HG03565 (cell line): ENCODE data around the gene CIDEA.

ENCODE experiments used
- ATAC-seq: cut with Tn5 transposase; IDR thresholded peaks from one replicate; pipeline ENCODE4 v1.9.1; 2021; ENCODE audit warnings: mild to moderate bottlenecking, moderate library complexity; ENCODE audit not compliant: unreplicated experiment

The CIDEA gene

DNA sequence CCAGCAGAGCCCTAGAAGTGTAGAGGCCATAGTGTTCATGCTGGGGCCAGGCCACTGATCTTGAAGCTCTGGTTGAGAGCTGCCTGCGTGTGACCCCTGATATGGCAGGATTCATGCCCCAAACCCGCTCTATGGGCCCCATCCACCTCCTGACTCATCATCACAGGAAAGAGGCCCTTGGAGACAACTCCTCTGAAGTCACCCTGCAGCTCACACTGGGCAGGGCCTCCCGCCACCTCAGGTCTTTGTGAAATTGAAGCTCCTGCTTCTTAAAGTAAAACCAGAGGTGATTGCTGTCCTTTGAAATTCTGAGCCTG, 41.9 kb downstream of the CIDEA start:
- ATAC-seq, result no peak

DNA sequence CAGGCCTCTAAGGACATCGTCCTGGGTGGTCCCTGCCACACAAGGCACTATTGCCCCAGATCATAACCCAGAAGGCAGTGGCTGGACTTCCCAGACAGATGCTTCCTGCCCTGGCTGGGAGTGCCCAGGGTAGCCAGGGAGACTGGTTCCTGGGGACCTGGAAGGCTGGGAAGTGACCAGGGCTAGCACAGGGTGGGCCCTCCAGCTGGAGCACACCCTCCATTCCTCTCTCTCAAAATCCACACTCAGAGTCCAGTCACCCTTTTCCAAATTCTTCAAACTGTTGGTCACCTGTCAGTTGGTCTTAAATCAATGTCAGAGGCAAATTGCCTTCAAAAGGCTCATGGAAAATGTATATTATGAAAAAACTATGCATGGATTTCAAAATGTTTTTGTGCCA, 42.3 kb downstream of the CIDEA start:
- no peak for ATAC-seq

DNA sequence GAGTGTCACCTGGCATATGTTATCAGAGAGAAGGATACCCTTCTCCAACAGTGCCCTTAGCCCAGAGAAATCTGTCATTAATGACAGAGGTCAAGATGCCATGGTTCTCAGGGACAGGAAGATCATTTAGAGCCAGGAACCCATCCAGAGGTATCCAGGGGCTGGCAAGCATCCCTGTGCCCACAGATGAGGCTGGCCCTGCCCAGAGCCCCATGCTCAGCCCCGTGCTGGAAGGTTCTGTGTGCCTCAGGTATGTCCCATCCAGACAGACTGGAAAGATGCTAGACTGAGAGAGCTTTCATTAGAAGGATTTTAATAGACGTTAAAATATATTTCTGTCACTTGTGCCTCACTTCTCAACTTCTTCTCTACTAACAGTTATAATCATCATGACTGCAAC, 45.7 kb downstream of the CIDEA start:
- no peak for ATAC-seq

DNA sequence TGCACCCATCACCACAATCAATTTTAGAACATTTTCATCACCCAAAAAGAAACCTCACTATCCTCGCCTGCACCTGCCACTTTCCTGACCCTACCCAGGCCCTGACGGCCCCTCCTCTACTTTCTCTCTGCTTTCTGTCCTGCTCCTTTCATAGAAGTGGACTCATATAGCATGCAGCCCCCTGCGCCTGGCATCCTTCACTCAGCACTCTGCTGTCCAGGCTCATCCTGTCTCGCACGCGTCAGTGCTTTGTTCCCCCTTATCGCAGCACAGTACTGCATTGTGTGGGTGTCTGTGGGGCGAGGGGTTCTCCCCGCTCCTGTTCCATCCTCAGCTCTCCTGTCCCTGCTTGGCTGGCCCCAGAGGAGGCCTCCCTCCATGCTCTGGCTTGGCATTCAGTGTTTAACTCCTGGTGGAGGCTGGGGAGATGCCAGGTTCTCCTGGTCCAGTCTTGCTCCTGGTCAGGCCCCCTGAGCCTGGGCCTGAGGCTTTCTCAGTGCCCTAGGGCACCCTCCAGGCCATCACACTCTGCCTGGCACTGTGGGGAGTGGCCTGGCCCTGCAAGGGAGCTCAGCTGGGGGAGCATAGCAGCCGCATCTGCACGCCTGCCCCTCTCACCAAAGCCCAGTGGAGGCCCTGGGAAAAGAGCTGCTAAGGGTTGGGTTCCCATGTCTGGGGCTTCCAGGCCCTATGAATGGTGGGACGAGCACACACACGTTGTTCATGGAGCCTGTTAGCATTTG, 47.3 kb downstream of the CIDEA start:
- ATAC-seq, result no peak

DNA sequence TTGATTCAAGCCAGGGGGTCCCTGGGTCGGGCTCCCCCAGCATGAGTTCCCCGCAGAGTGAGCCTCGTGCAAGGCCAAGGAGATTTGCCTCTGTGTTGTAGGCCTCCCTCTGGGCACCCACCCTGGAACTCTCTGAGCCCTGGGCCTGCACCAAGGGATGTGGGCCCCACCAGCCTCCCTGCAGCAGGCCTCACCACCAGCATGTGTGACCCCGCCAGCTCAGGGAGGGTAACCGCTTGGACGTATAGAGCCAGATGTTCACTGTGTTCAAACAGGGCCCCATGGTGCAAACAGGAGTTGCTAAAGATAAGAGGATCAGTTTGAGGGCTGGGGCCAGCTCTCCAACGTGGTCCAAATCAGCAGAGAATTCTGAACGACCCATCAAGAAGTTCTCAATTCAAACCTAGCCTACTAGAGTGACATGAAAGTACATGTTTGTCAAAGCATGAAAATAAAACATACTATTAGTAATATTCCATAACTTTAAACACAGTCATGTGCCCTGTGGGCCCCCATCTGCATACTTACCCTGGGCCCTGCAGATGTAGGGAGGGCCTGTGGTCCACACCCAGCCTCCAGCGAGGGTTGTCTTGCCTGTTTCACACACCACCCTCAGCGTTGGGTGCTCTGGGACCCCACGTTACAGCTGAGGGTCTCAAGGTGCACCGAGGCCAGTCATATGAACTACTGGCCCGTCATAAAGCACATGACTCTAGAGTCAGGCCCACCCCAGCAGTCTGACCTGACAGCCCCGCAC, 48.4 kb downstream of the CIDEA start:
- ATAC-seq, result no peak

DNA sequence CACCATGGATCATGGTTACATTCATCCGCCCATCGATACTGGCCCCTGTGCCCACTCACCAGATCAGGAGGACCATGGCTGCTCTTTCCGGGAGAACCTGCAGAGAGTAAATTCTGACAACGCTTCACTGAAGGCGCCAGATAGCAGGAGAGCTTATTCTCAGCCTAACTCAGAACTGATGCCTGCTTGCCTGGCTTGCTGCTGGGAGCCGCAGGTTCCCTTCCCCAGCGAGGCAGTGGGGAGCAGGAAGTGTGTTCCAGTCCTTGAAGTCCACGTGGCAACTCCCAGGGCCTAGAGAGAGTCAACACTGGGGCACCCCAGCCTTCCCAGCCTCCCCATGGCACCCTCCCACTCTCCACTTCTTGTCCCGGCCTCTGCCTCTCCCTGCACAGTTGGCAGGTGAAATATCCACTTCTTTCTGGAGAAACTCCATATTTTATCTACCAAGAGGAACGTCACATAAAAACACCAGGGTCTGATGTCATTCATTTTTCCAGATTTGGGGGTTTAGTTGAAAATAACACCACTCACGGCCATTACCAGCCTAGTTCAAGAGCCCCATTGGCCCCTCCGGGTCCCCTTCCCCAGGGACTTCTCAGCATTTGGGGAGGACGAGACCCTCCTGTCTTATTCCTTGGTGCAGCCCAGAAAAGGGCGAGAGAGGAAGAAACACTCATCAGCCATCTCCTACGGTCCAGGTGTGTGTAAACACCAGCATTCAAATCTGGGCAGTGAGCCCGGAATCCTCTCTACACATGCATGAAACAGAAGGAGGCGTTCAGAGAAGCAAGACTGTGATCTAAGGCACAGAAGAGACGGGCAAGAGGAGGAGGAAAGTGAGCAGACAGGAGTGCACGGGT, 50.4 kb downstream of the CIDEA start:
- ATAC-seq, result no peak

DNA sequence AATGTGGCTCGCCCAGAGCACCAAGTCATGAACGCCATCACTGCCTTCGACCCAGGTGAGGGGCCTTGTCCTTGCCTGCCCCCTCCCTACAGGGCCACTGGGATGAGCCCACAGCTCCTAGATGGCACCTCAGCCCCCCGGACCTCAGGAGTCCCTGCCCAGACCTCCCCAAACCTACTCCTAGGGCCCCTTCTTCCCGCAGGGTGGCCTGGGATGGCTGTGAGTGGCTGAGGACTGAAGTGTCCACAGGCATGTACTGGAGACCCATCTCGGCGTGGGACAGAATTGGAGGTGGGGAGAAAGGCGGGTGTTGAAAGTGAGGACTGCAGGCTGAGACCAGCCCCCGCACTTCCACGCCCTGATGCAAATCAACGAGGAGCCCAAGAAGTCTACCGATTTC, 51.0 kb downstream of the CIDEA start:
- no peak for ATAC-seq

DNA sequence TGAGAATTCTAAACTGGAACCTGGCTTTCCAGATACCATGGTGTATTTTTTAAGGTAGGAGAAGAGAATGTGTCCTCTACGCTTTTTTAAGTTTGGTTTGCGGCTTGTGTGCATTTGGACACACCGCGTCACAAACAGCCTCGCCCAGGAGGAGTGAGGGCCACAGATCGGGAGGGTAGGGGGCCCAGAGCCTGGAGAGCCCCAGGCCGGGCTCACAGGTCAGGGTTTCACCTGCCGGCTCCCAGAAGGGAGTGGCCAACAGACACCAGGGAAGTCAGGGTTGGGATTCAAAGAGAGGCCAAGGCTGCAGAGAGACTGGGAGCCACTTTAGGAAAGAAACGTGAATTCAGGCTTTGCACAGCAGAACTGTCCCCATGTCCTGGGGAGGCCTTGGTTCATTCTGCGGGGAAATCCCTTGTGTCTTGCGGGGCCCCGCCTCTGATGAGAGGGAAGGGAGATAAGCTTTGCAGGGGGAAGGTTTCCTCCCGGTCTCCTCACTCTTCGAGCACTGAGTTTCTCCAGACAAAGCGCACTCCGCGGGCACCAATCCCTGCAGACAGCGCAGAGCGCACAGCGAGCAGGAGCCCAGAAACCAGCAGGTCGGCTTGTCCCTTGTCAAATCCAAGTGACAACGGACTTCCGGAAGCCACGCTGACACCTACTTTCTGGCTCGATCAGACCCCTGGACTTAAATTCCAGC, 51.9 kb downstream of the CIDEA start:
- no peak for ATAC-seq

DNA sequence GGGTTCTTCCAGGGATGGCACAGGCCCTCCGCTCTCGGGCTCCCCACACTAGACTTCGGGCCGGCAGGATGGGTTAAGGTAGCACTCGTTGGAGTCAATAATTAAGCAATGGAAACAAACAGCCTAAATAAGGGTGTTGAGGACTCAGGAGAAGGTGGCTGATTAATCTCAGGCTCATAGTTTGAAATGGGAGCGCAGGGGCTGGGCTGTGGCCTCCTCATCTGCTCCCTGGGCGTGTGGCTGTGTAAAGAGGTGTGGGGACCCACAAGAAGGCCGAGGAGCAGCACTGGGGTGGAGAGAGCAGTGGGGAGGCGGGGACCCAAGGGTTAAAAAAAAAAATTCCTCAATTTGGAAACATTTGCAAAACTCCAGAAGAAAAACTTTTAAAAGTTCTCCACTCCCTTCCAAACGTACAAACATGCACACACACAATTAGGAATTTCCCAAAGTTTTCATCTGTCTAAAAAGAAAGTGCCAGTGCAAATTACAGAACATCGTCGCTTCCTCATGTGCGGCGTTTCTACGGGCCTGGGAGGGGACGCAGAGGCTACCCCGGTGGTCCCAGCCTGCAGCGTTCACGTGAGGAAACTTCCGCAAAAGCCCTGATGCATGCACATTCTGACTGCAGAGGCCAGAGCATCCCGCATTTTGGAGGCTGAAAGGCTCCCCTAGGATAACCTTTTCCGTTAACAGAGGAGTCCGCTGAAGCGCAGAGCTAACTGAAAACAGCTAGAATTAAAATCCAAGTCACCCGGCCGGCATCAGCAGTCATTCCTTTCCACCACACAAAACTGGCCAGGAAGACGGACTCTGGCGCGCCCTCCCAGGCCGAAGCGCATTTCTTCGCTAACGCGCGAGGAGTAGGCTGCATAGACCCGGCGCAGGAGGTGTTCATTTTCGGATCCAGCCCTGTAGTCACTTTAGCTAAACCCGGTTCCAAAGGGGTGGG, 52.9 kb downstream of the CIDEA start:
- no peak for ATAC-seq

DNA sequence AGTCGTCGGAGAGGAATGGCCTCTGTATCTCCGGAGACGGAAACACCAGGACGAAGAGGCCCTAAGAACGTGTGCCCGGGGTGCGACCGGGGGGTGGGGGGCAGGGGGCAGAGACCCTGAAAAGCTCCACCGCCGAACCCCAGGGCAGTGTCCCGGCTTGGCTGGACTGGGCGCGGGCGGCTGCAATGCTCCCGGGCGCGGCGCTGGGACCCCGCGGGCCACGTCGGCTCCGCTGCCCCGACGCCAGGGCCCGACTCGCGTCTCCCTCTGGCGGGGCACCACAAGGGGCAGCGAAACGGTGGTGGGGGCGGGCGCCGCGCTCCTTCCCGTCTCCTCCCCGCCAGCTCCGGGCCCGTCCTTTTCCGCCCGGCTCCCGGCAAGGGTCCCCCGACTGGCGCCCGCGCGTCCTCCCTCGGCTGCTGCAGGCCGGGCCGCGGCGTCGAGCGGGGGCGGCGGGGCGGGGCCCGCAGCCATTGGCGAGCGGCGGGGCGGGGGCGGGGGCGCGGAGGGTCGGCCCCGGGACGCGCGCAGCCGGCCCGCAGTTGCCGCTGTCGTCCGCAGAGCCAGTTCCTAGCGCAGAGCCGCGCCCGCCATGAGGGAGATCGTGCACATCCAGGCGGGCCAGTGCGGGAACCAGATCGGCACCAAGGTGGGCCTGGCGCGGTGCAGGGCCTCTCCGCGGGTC, 53.7 kb downstream of the CIDEA start, which contains the start of gene TUBB6:
Gene TUBB6 (plus strand): TSS at position 541 of the 685 bp plus-strand sequence. CDS start 52 bp downstream, at position 593.
- peak; percentile 38 for ATAC-seq

DNA sequence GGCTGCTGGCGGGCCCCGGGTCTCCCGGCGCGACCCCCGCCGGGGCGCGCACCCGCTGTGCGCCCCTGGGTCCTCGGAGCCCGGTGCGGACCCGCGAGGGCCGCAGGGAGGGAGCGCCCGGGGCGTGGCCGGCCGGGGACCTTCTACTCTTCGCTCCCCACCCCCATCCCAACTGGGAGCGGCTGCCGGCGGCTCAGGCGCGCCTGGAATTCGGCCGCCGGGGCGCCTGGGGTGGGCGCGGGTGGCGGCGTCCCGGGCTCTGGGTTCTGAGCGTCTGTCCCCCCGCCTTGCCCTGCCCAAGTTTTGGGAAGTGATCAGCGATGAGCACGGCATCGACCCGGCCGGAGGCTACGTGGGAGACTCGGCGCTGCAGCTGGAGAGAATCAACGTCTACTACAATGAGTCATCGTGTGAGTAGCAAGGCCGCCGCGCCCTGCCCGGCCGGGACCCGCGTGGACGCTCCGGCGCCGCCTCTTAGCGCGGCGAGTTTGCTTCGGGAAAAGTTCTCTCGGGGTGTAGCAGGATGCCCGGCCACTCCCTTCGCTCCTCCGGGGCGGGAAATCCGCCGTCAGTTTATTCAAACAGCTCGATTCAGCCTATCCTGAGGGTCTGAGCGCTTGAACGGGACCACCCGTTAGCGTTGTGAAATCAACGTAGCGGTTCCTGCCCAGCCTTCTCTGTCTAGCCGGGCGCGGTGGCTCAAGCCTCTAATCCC, 54.4 kb downstream of the CIDEA start:
- peak; percentile 49 for ATAC-seq

DNA sequence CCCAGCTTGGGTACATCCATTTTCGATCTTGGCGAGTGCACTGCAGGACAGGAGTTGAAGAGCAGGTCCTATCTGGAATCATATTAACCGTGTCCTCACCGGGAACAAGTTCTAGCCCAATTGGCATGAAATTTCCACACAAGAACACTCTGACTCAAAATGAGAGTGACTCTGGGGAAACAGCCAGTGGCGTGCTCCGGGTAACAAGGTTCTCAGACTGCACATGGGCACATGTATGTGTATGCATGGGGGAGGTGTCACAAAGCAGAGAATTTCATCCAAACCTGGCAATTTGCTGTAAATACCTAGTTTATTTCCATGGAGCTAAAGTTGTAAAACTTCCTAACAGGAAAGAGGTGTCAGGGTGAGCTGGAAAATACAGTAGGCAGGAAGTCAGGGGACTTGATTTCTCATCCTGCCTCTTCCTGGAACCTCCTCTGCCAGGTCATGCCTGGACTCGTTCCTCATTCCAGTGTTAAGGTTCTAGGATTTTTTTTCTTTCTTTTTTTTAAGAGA, 55.6 kb downstream of the CIDEA start:
- no peak for ATAC-seq

DNA sequence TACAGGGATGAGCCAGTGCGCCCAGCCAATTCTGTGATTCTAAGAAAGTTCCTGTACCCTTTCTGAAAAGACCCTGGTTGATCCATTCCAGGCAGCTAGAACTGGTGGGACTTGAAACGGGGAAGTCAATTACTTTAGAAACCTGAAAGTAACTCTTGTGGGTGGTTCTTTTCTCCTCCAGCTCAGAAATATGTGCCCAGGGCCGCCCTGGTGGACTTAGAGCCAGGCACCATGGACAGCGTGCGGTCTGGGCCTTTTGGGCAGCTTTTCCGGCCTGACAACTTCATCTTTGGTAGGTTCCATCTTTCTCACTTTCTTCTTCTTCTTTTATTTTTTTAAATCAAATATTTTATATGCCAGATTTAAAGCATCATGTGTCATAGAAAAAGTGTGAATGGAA, 56.6 kb downstream of the CIDEA start:
- no peak for ATAC-seq

DNA sequence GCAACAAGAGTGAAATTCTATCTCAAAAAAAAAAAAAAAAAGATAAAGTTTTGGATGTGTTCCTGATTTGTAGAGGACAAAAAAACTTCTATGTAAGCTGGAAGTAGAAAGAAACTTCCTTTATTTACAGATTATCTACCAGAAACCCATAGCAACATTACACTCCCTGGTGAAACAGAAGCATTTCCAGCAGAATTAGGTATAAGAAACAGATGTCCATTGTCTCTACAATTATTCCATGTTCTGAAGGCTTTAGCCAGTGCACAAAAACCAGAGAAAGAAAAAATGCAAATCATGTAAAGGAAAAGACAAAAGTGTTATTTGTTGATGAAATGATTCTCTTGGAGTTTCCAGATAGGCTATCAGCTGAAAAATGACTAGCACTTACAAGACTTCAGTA, 58.8 kb downstream of the CIDEA start:
- no peak for ATAC-seq

DNA sequence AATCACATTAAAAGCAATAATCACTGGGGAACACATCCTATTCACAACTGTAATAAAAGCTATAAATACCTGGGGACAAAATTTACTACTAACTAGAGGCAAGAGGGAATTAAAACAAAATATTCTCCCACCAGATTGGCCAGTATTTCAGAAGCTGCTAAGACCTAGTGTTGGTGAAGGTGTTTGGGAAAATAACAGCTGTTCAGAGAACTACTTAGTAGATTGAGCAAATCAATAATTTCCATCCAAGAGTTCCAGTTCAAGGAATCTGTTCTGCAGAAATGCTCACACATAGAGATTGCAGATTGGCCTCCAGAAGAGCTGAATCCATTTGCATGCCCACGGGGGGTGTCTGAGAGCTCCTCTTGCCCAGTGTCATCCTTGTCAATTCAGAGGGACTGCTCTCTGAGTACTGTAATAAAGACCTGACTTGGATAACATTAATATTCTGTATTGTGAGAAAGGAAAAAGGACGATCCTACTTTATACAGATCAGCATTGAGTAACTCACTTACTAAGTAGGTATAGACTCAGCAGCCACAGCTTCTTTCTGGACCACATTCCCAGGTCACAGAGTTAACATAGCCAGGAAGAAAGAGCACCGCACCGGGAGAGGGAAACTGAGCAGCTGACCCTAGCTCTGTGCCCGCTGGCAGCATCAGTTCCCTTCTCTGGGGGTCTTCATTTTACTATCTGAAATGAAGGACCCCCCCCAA, 59.5 kb downstream of the CIDEA start:
- no peak for ATAC-seq

DNA sequence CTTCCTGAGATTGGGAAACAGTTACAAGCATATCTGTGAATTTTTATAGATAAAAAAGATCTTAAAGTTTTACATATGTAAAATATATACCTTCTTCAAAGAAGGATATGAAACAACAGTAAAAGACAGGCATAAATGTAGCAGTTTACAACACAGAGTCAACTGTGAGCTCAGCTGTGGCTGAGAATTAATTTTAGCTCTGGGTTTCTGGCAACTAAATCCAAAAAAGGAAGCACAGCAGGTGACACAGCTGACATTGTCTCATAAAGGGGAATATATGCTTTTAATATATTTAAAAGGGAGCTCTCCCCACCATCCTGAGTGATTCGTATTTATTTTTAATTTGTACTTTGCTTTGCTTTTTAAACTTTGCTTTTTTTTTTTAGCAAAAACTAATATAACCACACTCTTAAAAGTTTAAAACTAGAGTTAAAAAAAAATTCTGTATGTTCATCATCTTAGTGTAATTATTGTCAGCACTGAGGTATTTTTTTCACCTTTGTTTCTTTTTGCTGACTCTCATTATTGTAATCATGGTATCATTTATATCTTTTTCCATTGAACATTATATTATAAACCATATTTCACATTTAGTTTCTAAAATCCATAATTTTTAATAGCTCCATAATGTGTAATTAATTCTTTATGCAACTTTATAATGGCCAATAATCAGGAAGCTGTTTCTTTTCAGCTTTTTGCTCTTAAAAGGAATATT, 60.6 kb downstream of the CIDEA start:
- no peak for ATAC-seq

DNA sequence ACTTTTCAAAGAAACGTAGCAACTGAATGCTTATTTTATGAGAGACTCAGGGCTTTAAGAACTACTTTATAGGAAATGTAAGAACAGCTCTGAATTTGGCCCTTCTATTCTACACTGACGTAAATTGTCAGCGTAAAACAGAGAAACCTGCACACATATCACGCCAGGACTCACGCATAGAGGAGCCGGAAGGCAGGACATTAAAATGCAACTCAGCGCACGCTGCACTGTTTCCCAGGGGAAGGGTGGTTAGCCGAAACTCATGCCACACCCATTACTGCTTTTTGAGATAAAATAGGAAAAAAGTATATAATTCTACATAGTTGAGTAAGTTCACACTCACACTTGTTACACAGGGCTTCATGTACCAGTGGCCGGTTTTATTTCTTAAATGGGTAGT, 61.3 kb downstream of the CIDEA start:
- no peak for ATAC-seq
